Muscle of back (tissue), 13 donors: ENCODE measurements around the gene NDUFB6. TPM values are rescaled to one million over a fixed set of nuclear protein-coding genes. Genes with fewer than 3 reads are reported as not detected.
"Not testable (repeated sequence)": the region's sequence is repeated elsewhere in the genome, so short reads cannot be mapped to it uniquely, and the experiment has no call there.

ENCODE experiments used
- DNase-seq, 3 donors: peaks; one replicate each; pipeline versions ENCODE4 v3.0.0 to v3.0.0-alpha.2; 2013
- long read RNA-seq, 9 donors: transcript quantifications; one replicate each; lab custom pipeline, GENCODE V29; 2026
- polyA plus RNA-seq, 10 donors: library from polyadenylated mRNA; unstranded; fragments of 120-200 nt; gene quantifications; one replicate each; pipeline ENCODE4 v1.2.1, GENCODE V29; 2013; ENCODE audit not compliant: insufficient read length in 10 of 10

The NDUFB6 gene
- polyA plus RNA-seq: 10 to 100 TPM; 55.5 to 86.2 (median 64.7) TPM
- long read RNA-seq, donor 1, transcript NDUFB6-201 (3 exons, 666 nt): minor isoform, 6 of 97 reads
- long read RNA-seq, donor 1, transcript NDUFB6-203 (4 exons, 1,366 nt): major isoform, 88 of 97 reads
- long read RNA-seq, donor 1, partial matches to known transcripts: 0 of 97 reads
- long read RNA-seq, donor 1, other reads (novel, unspliced or antisense): 0 of 97 reads
- long read RNA-seq, donor 2, transcript NDUFB6-203 (4 exons, 1,366 nt): major isoform, 72 of 76 reads
- long read RNA-seq, donor 2, partial matches to known transcripts: 0 of 76 reads
- long read RNA-seq, donor 2, other reads (novel, unspliced or antisense): 0 of 76 reads
- long read RNA-seq, donor 3: 0 reads
- long read RNA-seq, donor 4, transcript NDUFB6-203 (4 exons, 1,366 nt): major isoform, 66 of 72 reads
- long read RNA-seq, donor 4, partial matches to known transcripts: 0 of 72 reads
- long read RNA-seq, donor 4, other reads (novel, unspliced or antisense): 0 of 72 reads
- long read RNA-seq, donor 5, transcript NDUFB6-203 (4 exons, 1,366 nt): major isoform, 119 of 132 reads
- long read RNA-seq, donor 5, partial matches to known transcripts: 0 of 132 reads
- long read RNA-seq, donor 5, other reads (novel, unspliced or antisense): 6 of 132 reads
- long read RNA-seq, donor 6, transcript NDUFB6-203 (4 exons, 1,366 nt): major isoform, 95 of 99 reads
- long read RNA-seq, donor 6, partial matches to known transcripts: 0 of 99 reads
- long read RNA-seq, donor 6, other reads (novel, unspliced or antisense): 0 of 99 reads
- long read RNA-seq, donor 7, transcript NDUFB6-203 (4 exons, 1,366 nt): major isoform, 51 of 56 reads
- long read RNA-seq, donor 7, partial matches to known transcripts: 0 of 56 reads
- long read RNA-seq, donor 7, other reads (novel, unspliced or antisense): 0 of 56 reads
- long read RNA-seq, donor 8, transcript NDUFB6-203 (4 exons, 1,366 nt): major isoform, 65 of 67 reads
- long read RNA-seq, donor 8, partial matches to known transcripts: 0 of 67 reads
- long read RNA-seq, donor 8, other reads (novel, unspliced or antisense): 0 of 67 reads
- long read RNA-seq, donor 9, transcript NDUFB6-203 (4 exons, 1,366 nt): major isoform, 17 of 17 reads
- long read RNA-seq, donor 9, partial matches to known transcripts: 0 of 17 reads
- long read RNA-seq, donor 9, other reads (novel, unspliced or antisense): 0 of 17 reads

DNA sequence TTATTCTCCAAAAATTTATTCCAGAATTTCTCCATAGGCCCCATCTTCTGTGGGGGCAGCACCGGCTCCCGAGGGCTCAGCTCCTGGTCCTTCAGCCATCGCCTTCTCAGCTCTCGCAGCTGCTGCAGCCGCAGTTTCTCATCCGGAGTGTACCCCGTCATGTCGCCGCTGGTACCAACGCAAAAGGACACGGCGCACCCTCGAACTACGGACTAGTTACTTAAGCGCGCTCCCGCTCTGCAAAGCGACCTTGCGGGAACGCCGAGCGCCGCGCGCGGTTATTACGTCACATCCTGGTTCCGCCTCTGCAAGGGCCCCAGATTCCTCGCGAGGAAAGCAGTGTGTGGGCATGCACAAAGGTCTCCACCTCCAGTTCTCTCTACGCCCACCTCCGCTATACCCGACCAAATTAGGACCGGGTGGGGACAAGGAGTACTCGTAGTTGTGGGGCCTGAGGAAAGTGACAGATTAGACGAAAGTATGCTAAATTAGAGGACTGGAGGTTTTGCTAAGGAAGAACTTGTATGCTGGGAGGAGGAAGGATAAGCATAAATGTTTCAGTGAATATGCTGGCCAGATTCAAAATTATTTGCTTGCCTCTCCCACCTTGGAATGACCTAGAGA lies at the start of gene NDUFB6:
TSS of gene NDUFB6 (minus strand) at position 260 of the 624 bp plus-strand sequence. CDS start at position 161, 99 bp downstream.
- peak; percentile 93 to 98 (median 96) for DNase-seq

DNA sequence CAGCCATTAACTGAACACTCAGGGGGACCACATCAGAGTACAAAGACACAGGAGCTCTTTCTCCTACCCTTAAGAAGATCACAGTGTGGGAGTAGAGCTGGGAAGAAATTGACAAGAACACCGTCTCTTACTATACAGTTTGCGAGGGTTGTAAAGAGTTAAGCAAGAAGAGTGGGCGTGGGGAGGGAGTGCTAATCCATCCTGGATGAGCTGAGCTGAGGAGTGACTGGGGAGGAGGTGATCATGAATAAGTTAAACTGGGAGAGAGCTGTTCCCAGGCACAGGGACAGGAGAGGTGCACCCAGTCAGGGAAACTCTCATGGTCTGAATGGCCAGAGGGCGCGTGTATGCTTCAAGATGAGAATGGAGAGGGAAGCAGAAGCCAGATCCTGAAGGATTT lies 45.3 kb upstream of the NDUFB6 start:
- no peak for DNase-seq

DNA sequence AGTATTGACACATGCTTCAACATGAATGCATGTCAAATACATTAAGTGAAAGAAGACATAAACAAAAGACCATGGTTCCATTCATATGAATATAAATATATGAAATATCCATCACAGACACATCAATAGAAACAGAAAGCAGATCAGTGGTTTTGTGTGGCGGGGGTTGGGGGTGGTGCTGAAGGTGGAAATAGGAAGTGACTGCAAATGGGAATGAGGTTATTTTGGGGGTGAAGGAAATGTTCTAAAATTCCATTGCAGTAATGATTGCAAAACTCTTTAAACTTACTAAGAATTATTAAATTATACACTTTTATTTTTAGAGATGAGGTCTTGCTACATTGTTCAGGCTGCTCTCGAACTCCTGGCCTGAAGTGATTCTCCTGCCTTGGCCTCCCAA lies 33.9 kb upstream of the NDUFB6 start:
- DNase-seq: no peak

DNA sequence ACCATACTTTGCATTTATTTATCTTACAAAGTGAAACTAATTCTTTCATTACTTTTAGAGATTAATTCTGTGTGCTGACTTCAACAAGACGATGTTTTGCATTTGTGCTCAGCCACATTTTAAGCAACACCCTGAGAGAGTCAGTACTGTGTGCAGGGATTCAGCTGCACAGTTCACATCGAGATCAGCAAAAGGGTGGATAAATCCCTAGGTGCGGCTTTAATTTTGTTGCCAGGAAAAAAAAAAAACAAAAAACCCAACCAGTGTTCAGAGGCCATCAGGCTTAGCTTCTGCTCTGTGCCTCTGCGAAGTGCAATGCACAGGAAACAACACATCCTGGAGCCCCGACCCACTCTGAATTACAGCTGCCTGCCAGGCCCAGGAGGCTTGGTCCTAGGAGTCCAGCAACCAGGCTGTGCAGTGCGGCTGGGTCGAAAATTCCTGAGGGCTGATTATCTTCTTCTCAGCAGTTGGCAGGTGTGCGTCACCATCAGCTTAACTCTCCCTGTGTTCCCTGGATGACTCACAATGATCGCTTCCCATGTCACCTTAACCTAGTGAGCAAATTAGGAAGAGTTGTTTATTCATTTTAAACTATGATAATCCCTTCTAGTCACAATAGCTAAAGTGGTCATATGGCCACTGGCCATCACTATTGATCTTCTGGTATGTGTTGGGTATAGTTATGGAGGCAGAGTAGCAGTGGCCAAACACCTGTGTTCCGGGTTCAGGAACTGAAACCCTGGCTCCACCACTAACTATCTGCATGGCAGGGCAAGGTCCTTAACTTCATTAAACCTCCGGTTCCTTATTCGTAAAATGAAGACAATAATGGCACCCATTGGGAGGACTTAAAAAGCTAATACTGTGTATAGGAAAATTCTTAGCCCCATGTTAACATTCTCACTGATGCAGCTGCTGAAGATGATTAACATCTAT lies 31.2 kb upstream of the NDUFB6 start:
- DNase-seq: no peak

DNA sequence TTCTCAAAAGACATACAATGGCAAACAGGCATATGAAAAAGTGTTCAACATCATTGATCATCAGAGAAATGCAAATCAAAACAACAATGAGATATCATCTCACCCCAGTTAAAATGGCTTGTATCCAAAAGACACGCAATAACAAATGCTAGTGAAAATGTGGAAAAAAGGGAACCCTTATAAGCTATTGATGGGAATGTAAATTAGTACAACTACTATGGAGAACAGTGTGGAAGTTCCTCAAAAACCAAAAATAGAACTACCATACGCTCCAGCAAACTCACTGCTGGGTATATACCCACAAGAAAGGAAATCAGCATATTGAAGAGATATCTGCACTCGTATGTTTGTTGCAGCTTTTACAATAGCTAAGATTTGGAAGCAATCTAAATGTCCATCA lies 26.1 kb upstream of the NDUFB6 start:
- DNase-seq: not testable (repeated sequence)

DNA sequence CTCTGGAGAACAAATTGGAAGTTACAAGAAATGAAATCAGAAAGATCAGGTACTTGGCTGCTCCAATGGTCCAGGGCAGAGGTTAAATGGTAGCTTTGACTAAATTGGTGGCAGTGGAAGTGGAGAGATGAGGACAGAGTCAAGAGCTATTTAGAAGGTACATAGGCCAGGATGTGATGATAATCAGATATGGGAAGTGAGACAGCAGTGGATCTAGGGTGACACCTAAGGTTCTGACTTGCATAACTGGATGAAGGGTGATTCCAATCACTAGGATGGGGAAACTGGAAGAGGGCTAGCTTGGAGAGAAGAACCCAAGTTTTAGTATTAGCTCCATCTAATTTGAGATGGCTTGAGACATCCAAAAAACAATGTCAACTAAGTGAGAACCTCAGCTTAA lies 24.0 kb upstream of the NDUFB6 start:
- no peak for DNase-seq

DNA sequence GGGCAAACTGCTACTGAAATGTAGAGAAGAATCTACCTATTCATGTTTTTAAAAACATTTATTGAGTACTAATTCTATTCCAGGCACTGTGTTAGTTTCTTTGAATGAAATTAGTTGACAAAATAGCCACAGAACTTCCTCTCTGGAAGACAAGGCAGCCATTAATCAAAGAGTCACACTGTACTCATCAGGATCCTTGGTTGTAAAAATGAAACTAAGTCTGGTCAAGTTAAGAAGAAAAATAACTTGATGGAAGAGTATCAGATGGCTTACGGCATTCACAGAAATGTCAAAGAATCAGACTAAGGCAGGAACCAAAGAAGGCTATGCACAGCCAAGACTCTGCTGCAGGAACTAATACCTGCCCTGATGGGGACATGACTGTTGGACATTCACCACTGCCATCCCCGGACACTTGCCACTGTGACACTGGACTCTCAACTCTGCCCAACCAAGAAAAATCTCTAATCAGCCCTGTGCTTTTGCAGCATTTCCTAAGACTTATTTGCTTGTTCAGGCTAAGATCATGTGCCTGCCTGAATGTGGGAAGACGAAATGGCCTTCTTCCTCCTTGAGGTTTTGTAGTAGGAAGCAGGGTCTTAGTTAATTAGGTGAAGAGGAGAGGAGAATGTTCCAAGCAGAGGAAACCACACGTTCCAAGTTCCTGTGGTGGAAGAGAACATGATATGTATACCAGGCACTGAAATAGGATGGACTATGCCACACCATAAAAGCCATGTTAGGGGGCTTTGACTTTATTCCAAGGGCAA lies 23.3 kb upstream of the NDUFB6 start:
- DNase-seq: no peak

DNA sequence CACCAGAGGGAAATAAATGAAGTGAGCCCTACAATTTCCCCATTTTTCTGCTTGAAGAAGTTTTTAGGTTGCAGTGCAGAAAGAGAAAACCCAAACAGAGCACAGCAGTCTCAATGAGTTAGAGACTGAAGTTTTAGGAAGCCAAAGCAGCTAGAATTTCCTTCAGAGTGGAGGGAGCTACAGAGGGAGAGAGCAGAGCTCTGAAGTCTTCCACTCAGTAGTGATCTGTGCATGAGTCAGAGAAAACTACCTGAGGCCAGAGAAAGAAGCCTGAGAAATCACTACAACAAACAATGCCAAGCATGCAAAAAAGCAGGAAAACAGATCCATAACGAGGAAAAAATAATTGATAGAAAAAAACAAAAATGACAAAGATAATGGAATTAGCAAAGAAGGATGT lies 17.9 kb upstream of the NDUFB6 start:
- no peak for DNase-seq

DNA sequence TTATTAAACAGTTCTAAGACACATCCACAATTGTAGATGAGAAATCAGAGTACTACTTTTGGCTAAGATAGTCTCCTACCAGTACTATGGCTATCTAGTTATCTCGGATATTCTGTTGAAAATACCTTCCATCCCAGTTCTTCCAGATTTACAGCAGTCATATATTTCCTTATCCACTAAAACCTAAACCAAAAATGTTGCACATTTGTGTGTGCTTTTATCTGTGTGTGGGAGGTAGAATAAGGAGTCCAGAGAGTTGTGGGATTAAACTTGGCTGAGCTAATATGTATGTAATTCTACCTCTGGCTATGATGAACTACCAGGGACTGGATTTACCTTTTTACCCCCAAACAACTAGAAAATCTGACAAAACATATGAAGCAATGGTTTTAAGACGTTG lies 17.5 kb upstream of the NDUFB6 start:
- no peak for DNase-seq

DNA sequence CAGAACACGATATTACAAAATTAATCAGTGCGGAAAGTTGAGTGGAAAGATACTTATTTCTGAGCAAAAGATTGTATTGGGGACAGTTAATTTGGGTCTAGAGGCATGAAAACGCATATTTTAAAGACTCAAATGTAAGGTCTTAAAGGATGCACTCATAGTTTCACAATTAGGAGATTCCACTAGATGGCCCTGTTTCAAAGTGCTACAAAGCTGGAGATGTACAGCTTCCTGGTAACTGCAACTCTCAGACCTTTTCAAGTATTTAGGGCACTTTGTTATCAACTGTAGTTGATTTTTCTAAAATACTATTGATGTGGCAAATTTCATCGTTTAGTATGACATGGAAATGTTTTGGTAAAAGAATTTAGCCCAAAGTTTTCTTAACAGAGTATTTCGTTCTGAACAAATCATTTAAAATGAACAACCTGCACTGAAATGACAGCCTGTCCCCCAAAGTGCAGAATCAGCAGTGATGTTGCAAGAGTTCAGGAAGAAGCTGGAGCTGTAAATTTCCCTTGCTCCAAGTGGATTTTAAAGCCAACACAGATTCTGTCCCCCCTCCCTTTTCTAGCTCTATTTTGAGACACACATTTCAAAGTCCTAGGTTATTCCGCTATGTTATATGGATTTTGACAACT lies 16.2 kb upstream of the NDUFB6 start:
- peak; percentile 46 to 79 (median 61) for DNase-seq

DNA sequence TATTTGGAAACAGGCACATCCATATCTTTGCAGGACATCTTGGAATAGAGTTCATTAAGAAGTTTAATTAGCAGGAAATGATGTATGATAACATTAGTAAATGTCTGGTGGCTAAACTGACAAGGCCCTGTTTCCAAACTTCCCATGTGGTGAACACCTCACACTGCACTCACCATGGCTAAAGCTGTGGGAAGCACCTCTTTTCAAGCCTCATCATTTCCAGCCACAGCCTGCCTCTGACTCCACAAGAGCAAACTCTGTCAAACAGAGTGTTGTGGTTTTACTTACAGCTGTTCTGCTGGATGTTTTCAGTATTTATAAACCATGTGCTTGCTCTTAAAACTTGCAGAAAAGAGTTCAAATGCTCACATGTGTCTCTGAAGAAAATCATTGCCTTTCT lies 14.9 kb upstream of the NDUFB6 start:
- no peak for DNase-seq

DNA sequence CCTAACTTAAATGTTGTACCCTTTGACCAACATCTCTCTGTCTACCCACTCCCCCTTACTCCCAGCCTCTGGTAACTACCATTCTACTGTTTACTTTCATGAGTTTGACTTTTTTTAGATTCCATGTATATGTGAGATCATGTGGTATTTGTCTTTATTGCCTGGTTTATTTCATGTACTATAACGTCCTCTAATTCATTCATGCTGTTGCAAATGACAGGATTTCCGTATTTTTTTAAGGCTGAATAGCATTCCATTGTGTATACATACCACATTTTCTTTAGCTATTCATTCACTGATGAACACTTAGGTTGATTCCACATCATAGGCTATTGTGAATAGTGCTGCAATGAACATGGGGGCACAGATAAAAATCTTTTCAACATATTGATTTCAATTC lies 11.8 kb upstream of the NDUFB6 start:
- no peak for DNase-seq

DNA sequence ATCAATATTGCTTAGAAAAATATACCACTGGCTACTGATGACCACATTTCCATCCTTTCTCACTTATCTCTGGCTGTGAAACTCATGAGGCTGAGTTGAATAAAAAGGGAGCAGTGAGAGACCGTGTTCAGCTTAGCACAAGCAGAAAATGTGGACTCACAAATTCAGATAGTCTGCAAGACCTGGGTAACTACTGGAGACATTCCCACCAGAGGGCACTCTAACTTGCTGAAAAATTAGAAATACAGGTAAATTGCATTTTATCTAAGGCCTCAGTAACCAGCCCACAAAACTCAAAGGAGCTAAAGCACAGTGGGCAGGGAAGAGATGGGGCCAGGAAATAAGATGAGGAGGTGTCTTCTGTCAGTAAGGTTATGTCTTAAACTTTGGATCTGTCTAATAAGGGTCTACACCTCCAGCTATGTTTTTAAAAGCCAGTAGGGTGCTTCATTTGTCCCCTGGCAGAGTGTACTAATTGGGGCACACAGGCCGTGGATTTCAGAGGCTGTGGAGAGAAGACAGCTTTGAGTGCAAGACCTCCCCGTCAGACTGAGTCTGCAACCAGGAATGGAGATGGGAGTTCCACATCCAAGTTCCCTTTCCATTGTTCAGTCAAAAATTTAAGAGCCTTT lies 8.7 kb upstream of the NDUFB6 start:
- DNase-seq: peak in 2 of 3 donors; percentile 43 to 63

DNA sequence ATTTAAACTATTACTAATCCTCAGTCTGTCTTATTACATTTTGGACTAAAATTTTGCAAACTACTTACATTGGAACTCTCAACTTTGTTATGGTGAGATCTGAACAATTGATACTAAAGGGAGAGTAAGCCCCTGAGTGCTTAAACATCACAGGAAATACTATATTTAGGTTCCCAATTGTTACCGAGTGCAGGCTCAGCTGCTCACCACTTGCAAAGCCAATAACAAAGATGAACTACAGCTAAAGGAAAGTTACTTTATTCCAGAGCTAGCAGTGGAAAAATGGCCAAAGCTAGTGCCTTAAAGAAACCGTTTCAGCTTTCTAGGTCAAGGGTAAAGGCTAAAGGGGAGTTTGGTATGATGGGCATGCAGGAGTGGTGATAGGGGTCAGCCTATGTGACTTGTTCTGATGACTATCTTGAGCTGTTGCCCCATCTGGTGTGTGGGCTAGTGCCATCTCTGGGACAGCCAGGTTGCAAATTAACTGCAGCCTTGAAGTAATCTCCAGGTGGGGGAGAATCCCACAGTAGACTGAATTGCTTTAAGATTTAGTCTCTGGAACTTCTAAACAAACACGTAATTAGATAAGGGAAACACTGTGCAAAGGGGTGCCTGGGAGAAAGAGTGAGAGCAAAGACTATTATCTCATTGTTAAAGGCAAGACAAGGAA lies 7.8 kb upstream of the NDUFB6 start:
- no peak for DNase-seq

DNA sequence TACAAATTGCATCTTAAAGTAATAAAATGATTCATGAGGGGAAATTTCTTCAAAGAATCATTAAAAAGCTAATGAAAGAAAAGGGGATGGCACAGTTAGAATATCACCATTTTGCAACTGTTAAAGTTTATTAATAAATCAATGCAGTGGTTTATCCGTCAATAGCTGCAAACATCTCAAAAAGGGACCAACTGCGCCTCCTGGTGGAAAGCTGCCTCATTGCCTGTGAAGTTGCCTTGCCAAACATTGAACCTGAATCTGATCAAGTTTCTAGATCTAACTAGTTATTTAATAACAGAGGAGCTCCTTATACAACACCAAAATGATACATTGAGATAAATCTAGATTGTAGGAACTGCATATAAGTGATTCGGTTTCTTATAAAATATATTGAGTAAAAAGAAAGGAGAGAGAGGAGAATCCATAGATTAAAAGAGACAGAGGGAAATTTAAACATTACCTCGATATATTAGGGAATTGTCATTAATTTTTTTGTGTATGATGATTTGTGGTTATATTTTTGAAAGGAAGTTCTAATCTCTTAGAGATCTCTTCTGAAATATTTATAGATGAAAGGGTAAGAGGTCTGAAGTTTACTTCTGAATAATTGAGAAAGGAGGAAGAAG lies 6.9 kb upstream of the NDUFB6 start:
- peak; percentile 52 to 70 (median 63) for DNase-seq

DNA sequence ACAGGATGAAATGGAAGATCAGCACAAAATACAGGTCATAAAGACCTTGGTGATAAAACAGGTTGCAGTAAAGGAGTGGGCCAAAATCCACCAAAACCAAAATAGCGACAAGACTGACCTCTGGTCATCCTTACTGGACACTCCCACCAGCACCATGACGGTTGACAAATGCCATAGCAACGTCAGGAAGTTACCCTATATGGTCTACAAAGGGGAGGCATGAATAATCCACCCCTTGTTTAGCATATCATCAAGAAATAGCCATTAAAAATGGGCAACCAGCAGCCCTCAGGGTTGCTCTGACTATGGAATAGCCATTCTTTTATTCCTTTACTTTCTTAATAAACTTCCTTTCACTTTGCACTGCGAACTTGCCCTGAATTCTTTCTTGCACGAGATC lies 6.0 kb upstream of the NDUFB6 start:
- no peak for DNase-seq

DNA sequence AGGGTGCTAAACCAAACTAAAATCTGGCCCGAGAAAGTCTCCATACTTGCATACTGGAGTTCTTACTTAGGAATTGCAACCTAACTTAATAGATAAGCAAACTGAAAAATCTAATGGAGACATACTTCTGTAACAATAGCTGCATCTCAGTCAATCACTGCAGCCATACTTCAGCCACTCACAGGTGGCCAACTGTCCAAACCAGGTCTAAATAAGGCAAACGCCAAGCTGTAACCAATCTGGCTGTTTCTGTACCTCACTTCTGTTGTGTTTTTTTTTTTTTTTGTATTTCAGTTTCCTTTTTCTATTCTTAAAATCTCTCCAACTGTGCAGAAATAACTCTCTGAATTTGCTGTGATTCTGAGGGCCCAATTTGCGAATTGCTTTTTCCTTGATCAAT lies 4.4 kb upstream of the NDUFB6 start:
- DNase-seq: no peak

DNA sequence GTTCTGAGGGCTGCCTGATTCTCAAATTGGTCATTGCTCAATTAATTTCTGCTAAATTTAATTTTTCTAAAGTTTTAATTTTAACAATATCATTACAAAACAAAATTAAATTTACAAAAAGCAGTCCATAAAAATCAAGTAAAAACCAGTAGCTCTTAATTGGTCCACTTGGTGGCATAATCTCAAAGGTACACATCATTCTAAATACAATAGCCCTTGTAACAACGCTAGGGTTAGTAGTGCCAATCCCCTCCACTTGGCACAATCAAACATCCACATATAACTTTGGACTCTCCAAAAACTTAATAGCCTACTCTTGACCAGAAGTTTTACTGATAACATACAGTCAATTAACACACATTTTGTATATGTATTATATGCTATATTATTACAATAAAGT lies 1.9 kb upstream of the NDUFB6 start:
- no peak for DNase-seq
